HepG2 (cell line): ENCODE data around the gene PGP. TPM values are rescaled to one million over a fixed set of nuclear protein-coding genes. Genes with fewer than 3 reads are reported as not detected.
A peak's percentile ranks its signal among the peaks of the same experiment; 100 is the strongest.

ENCODE experiments used
- ATAC-seq: fragments of 200-7000 bp; cut with Tn5 transposase; 3 replicates; pipeline ENCODE4 v1.9.1; 2020; ENCODE audit warnings: mild to moderate bottlenecking, moderate library complexity
- BruUV-seq: library from RNA; stranded (reverse); fragments of 400-500 nt; replicated peaks from 2 replicates; lab custom pipeline; 2021; lab: Mats Ljungman, UMichigan
- CTCF ChIA-PET: fragments of 300-600 bp; formaldehyde crosslinking; extraction: SDS; loops from one replicate; lab custom pipeline; 2021; ENCODE audit warnings: low total read pairs, inconsistent platforms, low intra/inter-chr PET ratio; lab: Yijun Ruan, JAX
- POLR2A ChIA-PET: fragments of 350-600 bp; sonication (Branson Sonifier 250); formaldehyde crosslinking; loops from one replicate; lab custom pipeline; 2020; ENCODE audit warnings: antibody characterized with exemption, inconsistent platforms; lab: Yijun Ruan, JAX
- DNase-seq: peaks from one replicate; pipeline ENCODE4 v3.0.0-alpha.2; 2015; ENCODE audit warnings: low spot score
- FAIRE-seq: peaks from 3 replicates; lab custom pipeline; 2011; peaks lifted over from hg19 to GRCh38; lab: Jason Lieb, UNC
- H2AFZ ChIP-seq: one replicate; pipeline ENCODE4 v1.6.1; 2011; ENCODE audit warnings: low read length, inconsistent platforms
- H3K27ac ChIP-seq: fragments of 300-600 bp; 3 replicates; pipeline ENCODE4 v1.8.0; 2011; ENCODE audit warnings: mixed run types, mild to moderate bottlenecking, mixed read lengths, low read length, inconsistent platforms; ENCODE audit not compliant: insufficient read depth; ENCODE audit errors: extremely low read length
- H3K27me3 ChIP-seq, 2 experiments: fragments of 200-600 bp in 1 of 2; 2 replicates in 1 of 2; 3 replicates in 1 of 2; pipeline versions ENCODE4 v1.6.0 to v1.8.0; 2011; ENCODE audit warnings: low read length in 2 of 2, mild to moderate bottlenecking in 2 of 2, moderate library complexity in 2 of 2, inconsistent platforms in 1 of 2; ENCODE audit not compliant: insufficient read depth in 2 of 2, control insufficient read depth in 1 of 2
- H3K36me3 ChIP-seq, 2 experiments: fragments of 200-600 bp in 1 of 2; replicated peaks in 1 of 2; 2 replicates in 1 of 2; 3 replicates in 1 of 2; pipeline versions ENCODE4 v1.5.1 to v1.8.0; 2011; ENCODE audit warnings: low read length in 2 of 2, inconsistent platforms in 1 of 2; ENCODE audit not compliant: insufficient read depth in 2 of 2, control insufficient read depth in 1 of 2
- H3K4me1 ChIP-seq: 2 replicates; pipeline ENCODE4 v1.5.1; 2012; ENCODE audit warnings: low read length, inconsistent platforms; ENCODE audit not compliant: insufficient read depth
- H3K4me2 ChIP-seq: 2 replicates; pipeline ENCODE4 v1.6.0; 2011; ENCODE audit warnings: low read depth, low read length, inconsistent platforms
- H3K4me3 ChIP-seq, 3 experiments: fragments of 200-600 bp in 1 of 3; sonication (generic), shearing (Covaris generic) in 1 of 3; replicated peaks in 1 of 3; 2 replicates each; pipeline ENCODE4 v1.5.1; 2011 to 2016; ENCODE audit warnings: low read length in 3 of 3, inconsistent platforms in 2 of 3, low read depth in 2 of 3, mild to moderate bottlenecking in 2 of 3, control low read depth in 1 of 3, mixed read lengths in 1 of 3; ENCODE audit not compliant: insufficient read depth in 1 of 3
- H3K79me2 ChIP-seq: one replicate; pipeline ENCODE4 v1.6.1; 2011; ENCODE audit warnings: low read length, inconsistent platforms; ENCODE audit not compliant: insufficient read depth
- H3K9ac ChIP-seq: 2 replicates; pipeline ENCODE4 v1.6.0; 2011; ENCODE audit warnings: mild to moderate bottlenecking, low read depth, low read length, inconsistent platforms; ENCODE audit not compliant: insufficient read depth
- H3K9me3 ChIP-seq: 2 replicates; pipeline ENCODE4 v1.5.1; 2012; ENCODE audit warnings: mild to moderate bottlenecking, low read length
- H4K20me1 ChIP-seq: 2 replicates; pipeline ENCODE4 v1.6.0; 2011; ENCODE audit warnings: inconsistent platforms, mild to moderate bottlenecking, low read length, moderate library complexity; ENCODE audit not compliant: insufficient read depth
- CCAR2 ChIP-seq: fragments of 200-400 bp; formaldehyde crosslinking; optimal IDR thresholded peaks from 2 replicates; pipeline ENCODE3; 2018; ENCODE audit warnings: low read depth, mild to moderate bottlenecking, low read length, moderate library complexity
- FOSL1 ChIP-seq: sonication (generic); formaldehyde crosslinking; IDR thresholded peaks from 2 replicates; pipeline ENCODE4 v1.9.0; 2021; ENCODE audit warnings: missing genetic modification reagents, borderline replicate concordance
- HOXA3 ChIP-seq: sonication (generic); formaldehyde crosslinking; IDR thresholded peaks from 2 replicates; pipeline ENCODE4 v1.5.0; 2020; ENCODE audit warnings: missing genetic modification reagents
- ISL2 ChIP-seq: sonication (generic); formaldehyde crosslinking; IDR thresholded peaks from 2 replicates; pipeline ENCODE4 v1.5.0; 2020; ENCODE audit warnings: missing genetic modification reagents
- MIXL1 ChIP-seq: IDR thresholded peaks from 2 replicates; pipeline ENCODE4 v1.6.1; 2016
- SOX13 ChIP-seq, 3 experiments: fragments of 450-650 bp in 1 of 3; sonication (generic) in 1 of 3; formaldehyde crosslinking in 1 of 3; IDR thresholded peaks in 2 of 3; conservative IDR thresholded peaks in 1 of 3; 2 replicates each; pipeline versions ENCODE4 v1.5.0 to v1.6.1; 2016 to 2020; ENCODE audit warnings: antibody characterized with exemption in 1 of 3, mild to moderate bottlenecking in 1 of 3, missing compliant biosample characterization in 1 of 3, missing genetic modification reagents in 1 of 3, moderate library complexity in 1 of 3
- ZFP37 ChIP-seq: sonication (generic); formaldehyde crosslinking; IDR thresholded peaks from 2 replicates; pipeline ENCODE4 v1.4.0; 2020; ENCODE audit warnings: missing genetic modification reagents, borderline replicate concordance
- ZFYVE20 ChIP-seq: sonication (generic); formaldehyde crosslinking; IDR thresholded peaks from 2 replicates; pipeline ENCODE4 v1.8.0; 2023; ENCODE audit warnings: low read depth, mild to moderate bottlenecking, moderate library complexity, missing genetic modification reagents, borderline replicate concordance
- ZNF333 ChIP-seq: sonication (generic); formaldehyde crosslinking; IDR thresholded peaks from 2 replicates; pipeline ENCODE4 v1.4.0; 2020; ENCODE audit warnings: mild to moderate bottlenecking, missing genetic modification reagents, borderline replicate concordance
- WGBS: methylation state at CpG from one replicate; pipeline ENCODE4 v1.1.6; 2017; ENCODE audit warnings: low lambda C conversion rate; 5-methylcytosine and 5-hydroxymethylcytosine counted together
- in situ Hi-C: cut with HindIII; loops from 2 replicates; pipeline ENCODE4 v1.10.0; 2017; ENCODE audit warnings: low pct_unique_long_range_greater_than_20kb; ENCODE audit not compliant: extremely low pct_ligation_motif_present
- intact Hi-C: fragments of 100-400 bp; cut with micrococcal nuclease; formaldehyde crosslinking; loops from one replicate; pipeline ENCODE4 v1.10.0; 2022; ENCODE audit not compliant: unreplicated experiment
- polyA plus RNA-seq, 8 experiments: library from polyadenylated mRNA; depleted of rRNA in 3 of 8; stranded (reverse) in 7 of 8; unstranded in 1 of 8; fragments of >200 nt; fragmentation: Illumina TruSeq in 4 of 8; extraction: Trizol in 4 of 8; gene quantifications; 2 replicates each; pipeline versions ENCODE4 v1.2.1 to v1.2.3, GENCODE V29; 2011 to 2016; ENCODE audit warnings: low read depth in 4 of 8, missing spikeins in 1 of 8, mixed read lengths in 1 of 8; ENCODE audit not compliant: insufficient read depth in 1 of 8
- total RNA-seq, 5 experiments: library from RNA; depleted of rRNA; stranded (reverse); fragments of >200 nt; fragmentation: Illumina TruSeq; extraction: Trizol; gene quantifications; 2 replicates each; pipeline ENCODE4 v1.2.3, GENCODE V29; 2016; ENCODE audit warnings: low read depth in 1 of 5
- TF ChIP-seq, protein P1 (sequence below): sonication (generic); formaldehyde crosslinking; IDR thresholded peaks from 2 replicates; pipeline ENCODE4 v1.4.0; 2020; ENCODE audit warnings: missing genetic modification reagents
- TF ChIP-seq, protein P2 (sequence below): sonication (generic); formaldehyde crosslinking; IDR thresholded peaks from 2 replicates; pipeline ENCODE4 v1.5.0; 2020; ENCODE audit warnings: missing genetic modification reagents
- TF ChIP-seq, protein P3 (sequence below): sonication (generic); formaldehyde crosslinking; IDR thresholded peaks from 2 replicates; pipeline ENCODE4 v1.4.0; 2020; ENCODE audit warnings: missing genetic modification reagents

Gene PGP
- total and polyA plus RNA-seq, 2 of the 13 experiments (the other 11 are each of a cell fraction or from before 2014, with no cell fraction given), result 7.3 to 18.3 TPM

DNA sequence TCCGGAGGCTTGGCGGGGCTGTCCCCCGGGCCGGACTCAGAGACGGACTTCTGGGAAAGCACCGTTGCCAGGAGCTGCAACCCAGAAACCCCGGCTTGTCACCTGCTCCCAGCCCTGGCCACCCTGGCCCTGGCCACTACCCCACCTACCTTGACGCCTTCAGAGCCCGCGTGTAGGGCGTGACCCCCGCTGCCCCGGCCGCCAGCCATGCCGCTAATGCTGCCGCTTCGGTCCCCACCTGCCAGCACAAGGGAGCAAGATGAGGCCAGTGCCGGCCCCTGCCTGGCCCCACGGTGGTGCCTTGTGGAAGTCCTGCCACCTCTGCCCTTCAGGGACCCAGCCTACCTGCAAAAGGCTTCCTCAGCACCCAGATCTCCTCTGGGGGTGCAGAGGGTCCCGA is 29.7 kb downstream of the PGP start:
- FAIRE-seq, result no peak
- no peaks in the 10 kb centered on the region for H3K36me3 ChIP-seq
- no peak overlapping the region for H3K4me3 ChIP-seq
- no peaks in the 10 kb centered on the region for H3K9me3 ChIP-seq
- no peaks in the 10 kb centered on the region for H3K79me2 ChIP-seq
- no TSS peak for BruUV-seq
- intact Hi-C loops, result no loop called here
- no peak overlapping the region for H3K4me2 ChIP-seq
- POLR2A ChIA-PET, result interaction anchor here (1.2 kb wide), 1 partner anchor 30 kb away, joined by 4 read pairs; the partner anchor contains the start of gene TRAF7
- DNase-seq, result no peak
- CTCF ChIA-PET, result no interaction called here
- H3K9ac ChIP-seq, result no peak overlapping the region
- peaks cover 24% of the 10 kb centered on the region for H3K4me1 ChIP-seq
- in situ Hi-C loops, result no loop called here
- no peak for ATAC-seq
- no peaks in the 10 kb centered on the region for H3K27me3 ChIP-seq
- H3K27ac ChIP-seq, result no peak overlapping the region
- TF ChIP-seq CCAR2, result no peak
- TF ChIP-seq, protein P1, sequence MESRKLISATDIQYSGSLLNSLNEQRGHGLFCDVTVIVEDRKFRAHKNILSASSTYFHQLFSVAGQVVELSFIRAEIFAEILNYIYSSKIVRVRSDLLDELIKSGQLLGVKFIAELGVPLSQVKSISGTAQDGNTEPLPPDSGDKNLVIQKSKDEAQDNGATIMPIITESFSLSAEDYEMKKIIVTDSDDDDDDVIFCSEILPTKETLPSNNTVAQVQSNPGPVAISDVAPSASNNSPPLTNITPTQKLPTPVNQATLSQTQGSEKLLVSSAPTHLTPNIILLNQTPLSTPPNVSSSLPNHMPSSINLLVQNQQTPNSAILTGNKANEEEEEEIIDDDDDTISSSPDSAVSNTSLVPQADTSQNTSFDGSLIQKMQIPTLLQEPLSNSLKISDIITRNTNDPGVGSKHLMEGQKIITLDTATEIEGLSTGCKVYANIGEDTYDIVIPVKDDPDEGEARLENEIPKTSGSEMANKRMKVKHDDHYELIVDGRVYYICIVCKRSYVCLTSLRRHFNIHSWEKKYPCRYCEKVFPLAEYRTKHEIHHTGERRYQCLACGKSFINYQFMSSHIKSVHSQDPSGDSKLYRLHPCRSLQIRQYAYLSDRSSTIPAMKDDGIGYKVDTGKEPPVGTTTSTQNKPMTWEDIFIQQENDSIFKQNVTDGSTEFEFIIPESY (CRISPR knock-in tag), result 0 out of 2 replicates have a peak, but pooled peaks have one; percentile 26
- TF ChIP-seq, protein P2, sequence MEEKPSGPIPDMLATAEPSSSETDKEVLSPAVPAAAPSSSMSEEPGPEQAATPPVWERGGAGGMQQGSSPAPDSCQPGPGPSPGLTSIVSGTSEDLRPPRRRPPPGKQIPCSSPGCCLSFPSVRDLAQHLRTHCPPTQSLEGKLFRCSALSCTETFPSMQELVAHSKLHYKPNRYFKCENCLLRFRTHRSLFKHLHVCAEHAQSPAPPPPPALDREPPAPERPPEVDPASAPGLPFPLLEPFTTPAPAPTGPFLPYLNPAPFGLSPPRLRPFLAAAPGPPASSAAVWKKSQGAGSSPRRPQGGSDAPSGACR, result no peak
- TF ChIP-seq MIXL1, result no peak
- TF ChIP-seq ZFP37, result no peak
- WGBS, result 76% methylated on average over 7 of the region's 20 CpGs
- H4K20me1 ChIP-seq, result no peaks in the 10 kb centered on the region
- H2AFZ ChIP-seq, result no peak overlapping the region

DNA sequence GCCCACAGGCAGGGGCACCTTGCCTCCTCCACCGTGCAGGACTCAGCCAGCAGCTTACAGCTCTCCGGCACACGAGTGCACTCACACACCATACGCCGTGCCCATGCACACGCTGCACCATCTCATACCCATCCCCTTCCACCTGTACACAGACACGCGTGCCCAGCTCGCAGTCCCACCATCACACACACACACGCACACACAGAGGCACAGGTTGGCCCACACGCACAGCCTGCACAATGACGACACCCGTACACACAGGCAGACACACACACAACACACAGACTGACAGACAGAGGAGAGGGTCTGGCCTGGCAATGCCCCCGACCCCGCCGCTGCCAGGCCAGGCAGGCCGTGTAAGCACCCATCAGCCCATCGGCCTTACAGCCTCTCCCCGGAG is 30.3 kb downstream of the PGP start:
- FAIRE-seq, result no peak
- CTCF ChIA-PET, result no interaction called here
- TF ChIP-seq ISL2 (CRISPR knock-in tag), result no peak
- TF ChIP-seq SOX13 (IDR thresholded peaks at IDR 0.05), result no peak
- TF ChIP-seq SOX13 (CRISPR knock-in tag; conservative IDR thresholded peaks at IDR 0.05 in 1 of 2, IDR thresholded peaks at IDR 0.05 in 1 of 2), result no peak
- TF ChIP-seq, protein P3, sequence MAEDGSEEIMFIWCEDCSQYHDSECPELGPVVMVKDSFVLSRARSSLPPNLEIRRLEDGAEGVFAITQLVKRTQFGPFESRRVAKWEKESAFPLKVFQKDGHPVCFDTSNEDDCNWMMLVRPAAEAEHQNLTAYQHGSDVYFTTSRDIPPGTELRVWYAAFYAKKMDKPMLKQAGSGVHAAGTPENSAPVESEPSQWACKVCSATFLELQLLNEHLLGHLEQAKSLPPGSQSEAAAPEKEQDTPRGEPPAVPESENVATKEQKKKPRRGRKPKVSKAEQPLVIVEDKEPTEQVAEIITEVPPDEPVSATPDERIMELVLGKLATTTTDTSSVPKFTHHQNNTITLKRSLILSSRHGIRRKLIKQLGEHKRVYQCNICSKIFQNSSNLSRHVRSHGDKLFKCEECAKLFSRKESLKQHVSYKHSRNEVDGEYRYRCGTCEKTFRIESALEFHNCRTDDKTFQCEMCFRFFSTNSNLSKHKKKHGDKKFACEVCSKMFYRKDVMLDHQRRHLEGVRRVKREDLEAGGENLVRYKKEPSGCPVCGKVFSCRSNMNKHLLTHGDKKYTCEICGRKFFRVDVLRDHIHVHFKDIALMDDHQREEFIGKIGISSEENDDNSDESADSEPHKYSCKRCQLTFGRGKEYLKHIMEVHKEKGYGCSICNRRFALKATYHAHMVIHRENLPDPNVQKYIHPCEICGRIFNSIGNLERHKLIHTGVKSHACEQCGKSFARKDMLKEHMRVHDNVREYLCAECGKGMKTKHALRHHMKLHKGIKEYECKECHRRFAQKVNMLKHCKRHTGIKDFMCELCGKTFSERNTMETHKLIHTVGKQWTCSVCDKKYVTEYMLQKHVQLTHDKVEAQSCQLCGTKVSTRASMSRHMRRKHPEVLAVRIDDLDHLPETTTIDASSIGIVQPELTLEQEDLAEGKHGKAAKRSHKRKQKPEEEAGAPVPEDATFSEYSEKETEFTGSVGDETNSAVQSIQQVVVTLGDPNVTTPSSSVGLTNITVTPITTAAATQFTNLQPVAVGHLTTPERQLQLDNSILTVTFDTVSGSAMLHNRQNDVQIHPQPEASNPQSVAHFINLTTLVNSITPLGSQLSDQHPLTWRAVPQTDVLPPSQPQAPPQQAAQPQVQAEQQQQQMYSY (CRISPR knock-in tag), result no peak
- TF ChIP-seq HOXA3 (CRISPR knock-in tag), result no peak
- TF ChIP-seq ZNF333 (CRISPR knock-in tag), result no peak
- no peak for TF ChIP-seq FOSL1 (CRISPR knock-in tag)
- no peak for TF ChIP-seq ZFYVE20 (CRISPR knock-in tag)

More for the DNA sequence above, 30.3 kb downstream of the PGP start:
- Histone ChIP-seq H3K79me2 (no peaks in the 10 kb centered on the region), H3K4me3 (no peak overlapping the region), H3K27ac (no peak overlapping the region), H4K20me1 (no peaks in the 10 kb centered on the region), H3K4me2 (no peak overlapping the region), H3K4me1 (peaks cover 18% of the 10 kb centered on the region), H2AFZ (no peak overlapping the region), H3K9me3 (no peaks in the 10 kb centered on the region), H3K9ac (no peak overlapping the region), H3K36me3 (no peaks in the 10 kb centered on the region), H3K27me3 (no peaks in the 10 kb centered on the region)
- no peak for DNase-seq
- in situ Hi-C loops (no loop called here), intact Hi-C loops (no loop called here)
- POLR2A ChIA-PET, result interaction anchor here (1.2 kb wide), 1 partner anchor 29 kb away, joined by 4 read pairs; the partner anchor contains the start of gene TRAF7
- 87% methylated on average over 17 of the region's 19 CpGs for WGBS
- BruUV-seq, result no TSS peak
- no peak for ATAC-seq
